Embryonic facial prominence (tissue), 1 donor: ENCODE results near the gene ANKH.

Source experiments
- DNase-seq: peaks from one replicate; pipeline ENCODE4 v3.0.0-alpha.2; 2016; ENCODE audit errors: extremely low spot score

The ANKH gene

GRCh38 chr5:14713476-14714390, 157.8 kb downstream of the ANKH start:
- DNase-seq, result no peak

- no peak for DNase-seq
Observed at GRCh38 chr5:14712666-14713065, 158.9 kb downstream of the ANKH start.

GRCh38 chr5:14712131-14712530, 159.4 kb downstream of the ANKH start:
- DNase-seq, result no peak

- no peak for DNase-seq
Observed at GRCh38 chr5:14710313-14710994, 161.1 kb downstream of the ANKH start.

- no peak for DNase-seq
Observed at GRCh38 chr5:14708551-14708950, 163.0 kb downstream of the ANKH start.

- DNase-seq, result no peak
Observed at GRCh38 chr5:14707811-14708390, 163.7 kb downstream of the ANKH start.

- DNase-seq, result no peak
Observed at GRCh38 chr5:14706615-14707021, 165.0 kb downstream of the ANKH start.

GRCh38 chr5:14705556-14705955, 166.0 kb downstream of the ANKH start:
- no peak for DNase-seq

GRCh38 chr5:14702238-14702839, 169.2 kb downstream of the ANKH start:
- DNase-seq, result no peak

GRCh38 chr5:14701556-14701955, 170.0 kb downstream of the ANKH start:
- DNase-seq, result no peak

GRCh38 chr5:14700478-14701436, 170.8 kb downstream of the ANKH start:
- DNase-seq, result no peak

GRCh38 chr5:14699807-14700400, 171.7 kb downstream of the ANKH start:
- DNase-seq, result no peak

GRCh38 chr5:14699159-14699558, 172.4 kb downstream of the ANKH start:
- no peak for DNase-seq

GRCh38 chr5:14698495-14698894, 173.1 kb downstream of the ANKH start:
- no peak for DNase-seq

GRCh38 chr5:14696851-14697250, 174.7 kb downstream of the ANKH start:
- no peak for DNase-seq

GRCh38 chr5:14696057-14696456, 175.5 kb downstream of the ANKH start:
- DNase-seq, result no peak

- no peak for DNase-seq
Observed at GRCh38 chr5:14695152-14695551, 176.4 kb downstream of the ANKH start.

- no peak for DNase-seq
Observed at GRCh38 chr5:14693070-14693469, 178.5 kb downstream of the ANKH start.

- no peak for DNase-seq
Observed at GRCh38 chr5:14687023-14687665, 184.4 kb downstream of the ANKH start.

- no peak for DNase-seq
Observed at GRCh38 chr5:14686517-14686916, 185.1 kb downstream of the ANKH start.
